Stomach (tissue), 4 donors: ENCODE results near the gene CCDC86.

ENCODE experiments used
- CTCF ChIP-seq, 7 experiments: fragments of 450-650 bp in 4 of 7; fragments of 200-600 bp in 3 of 7; sonication (generic) in 3 of 7; IDR thresholded peaks; one replicate each; pipeline ENCODE4 v1.5.1; 2016 to 2019; ENCODE audit warnings: antibody characterized with exemption in 7 of 7, control low read depth in 2 of 7, mild to moderate bottlenecking in 1 of 7
- POLR2AphosphoS5 ChIP-seq, 3 donors: sonication (generic); formaldehyde crosslinking; IDR thresholded peaks; one replicate each; pipeline ENCODE4 v1.6.1; 2016; ENCODE audit warnings: antibody characterized with exemption in 3 of 3

- TF ChIP-seq CTCF (IDR thresholded peaks at IDR 0.05) (no peak), POLR2AphosphoS5 (IDR thresholded peaks at IDR 0.05) (no peak)
These were observed 14.1 kb downstream of the CCDC86 start, which contains the start of gene PTGDR2 for GRCh38 chr11:60855726-60856633.
